GM20431 (cell line): ENCODE measurements around the gene VDAC2.

Experiments
- in situ Hi-C: fragments of 300-500 bp; cut with MseI, MboI; formaldehyde crosslinking; loops from one replicate; pipeline ENCODE4 v1.15.0; 2020; ENCODE audit warnings: low sequenced_read_pairs; ENCODE audit not compliant: unreplicated experiment

The VDAC2 gene

GRCh38 chr10:75245354-75246250, 35.0 kb downstream of the VDAC2 start:
- in situ Hi-C loops: no loop called here

- in situ Hi-C loops: no loop called here
Observed at GRCh38 chr10:75246506-75246905, 35.9 kb downstream of the VDAC2 start.

- in situ Hi-C loops: no loop called here
Observed at GRCh38 chr10:75247797-75248196, 37.2 kb downstream of the VDAC2 start.

- in situ Hi-C loops: no loop called here
Observed at GRCh38 chr10:75250934-75251333, 40.3 kb downstream of the VDAC2 start.

- in situ Hi-C loops: no loop called here
Observed at GRCh38 chr10:75253281-75254220, 43.0 kb downstream of the VDAC2 start.

- in situ Hi-C loops: no loop called here
Observed at GRCh38 chr10:75254739-75255138, 44.1 kb downstream of the VDAC2 start.

- in situ Hi-C loops: no loop called here
Observed at GRCh38 chr10:75260990-75261389, 50.4 kb downstream of the VDAC2 start.

- in situ Hi-C loops: no loop called here
Observed at GRCh38 chr10:75261813-75262705, 51.5 kb downstream of the VDAC2 start.

- in situ Hi-C loops: no loop called here
Observed at GRCh38 chr10:75263806-75264205, 53.2 kb downstream of the VDAC2 start.

- in situ Hi-C loops: no loop called here
Observed at GRCh38 chr10:75265856-75266255, 55.3 kb downstream of the VDAC2 start.

- in situ Hi-C loops: no loop called here
Observed at GRCh38 chr10:75266945-75267344, 56.3 kb downstream of the VDAC2 start.

- in situ Hi-C loops: no loop called here
Observed at GRCh38 chr10:75269605-75270004, 59.0 kb downstream of the VDAC2 start.

- in situ Hi-C loops: no loop called here
Observed at GRCh38 chr10:75272094-75272493, 61.5 kb downstream of the VDAC2 start.

GRCh38 chr10:75272896-75273295, 62.3 kb downstream of the VDAC2 start:
- in situ Hi-C loops: no loop called here

GRCh38 chr10:75276069-75276872, 65.7 kb downstream of the VDAC2 start:
- in situ Hi-C loops: no loop called here

- in situ Hi-C loops: no loop called here
Observed at GRCh38 chr10:75280236-75280635, 69.6 kb downstream of the VDAC2 start.
